Calu3 (cell line): ENCODE measurements around the gene SH2D3C. TPM values are rescaled to one million over a fixed set of nuclear protein-coding genes. Genes with fewer than 3 reads are reported as not detected.

Source experiments
- BruUV-seq: library from RNA; stranded (reverse); fragments of 400-500 nt; replicated peaks from 2 replicates; lab custom pipeline; 2021; lab: Mats Ljungman, UMichigan
- CTCF ChIA-PET: fragments of 300-600 bp; sonication (Branson Sonifier 250); formaldehyde crosslinking; loops from one replicate; lab custom pipeline; 2022; ENCODE audit warnings: antibody characterized with exemption; lab: Charles Lee
- DNase-seq: peaks from one replicate; pipeline ENCODE4 v3.0.0; 2022
- H3K27ac Mint-ChIP-seq: one replicate; pipeline ENCODE4 v1.8.0; 2022; ENCODE audit warnings: mixed read lengths; ENCODE audit not compliant: unreplicated experiment
- H3K27me3 Mint-ChIP-seq: one replicate; pipeline ENCODE4 v1.8.0; 2022; ENCODE audit warnings: mixed read lengths; ENCODE audit not compliant: unreplicated experiment
- H3K36me3 Mint-ChIP-seq: one replicate; pipeline ENCODE4 v1.8.0; 2022; ENCODE audit warnings: mild to moderate bottlenecking, moderate library complexity, mixed read lengths; ENCODE audit not compliant: insufficient read depth, unreplicated experiment
- H3K4me1 Mint-ChIP-seq: one replicate; pipeline ENCODE4 v1.8.0; 2022; ENCODE audit warnings: mild to moderate bottlenecking, low read depth, mixed read lengths; ENCODE audit not compliant: unreplicated experiment
- H3K4me3 Mint-ChIP-seq: one replicate; pipeline ENCODE4 v1.8.0; 2022; ENCODE audit warnings: mild to moderate bottlenecking, low read depth, moderate library complexity, mixed read lengths; ENCODE audit not compliant: unreplicated experiment
- H3K9me3 Mint-ChIP-seq: one replicate; pipeline ENCODE4 v1.8.0; 2022; ENCODE audit warnings: low read depth, mixed read lengths; ENCODE audit not compliant: unreplicated experiment
- intact Hi-C: fragments of 100-400 bp; cut with micrococcal nuclease; formaldehyde crosslinking; loops from one replicate; pipeline ENCODE4 v1.10.0; 2022; ENCODE audit not compliant: unreplicated experiment
- total RNA-seq: library from RNA; stranded (reverse); gene quantifications from 2 replicates; pipeline ENCODE4 v1.2.3, GENCODE V29; 2022
- TF ChIP-seq, protein P1 (sequence below): fragments of 200-600 bp; IDR thresholded peaks from one replicate; pipeline ENCODE4 v1.8.0; 2022; ENCODE audit warnings: antibody characterized with exemption; ENCODE audit not compliant: unreplicated experiment

The SH2D3C gene
- total RNA-seq, 1 experiment from 2014 or later, result not detected

DNA sequence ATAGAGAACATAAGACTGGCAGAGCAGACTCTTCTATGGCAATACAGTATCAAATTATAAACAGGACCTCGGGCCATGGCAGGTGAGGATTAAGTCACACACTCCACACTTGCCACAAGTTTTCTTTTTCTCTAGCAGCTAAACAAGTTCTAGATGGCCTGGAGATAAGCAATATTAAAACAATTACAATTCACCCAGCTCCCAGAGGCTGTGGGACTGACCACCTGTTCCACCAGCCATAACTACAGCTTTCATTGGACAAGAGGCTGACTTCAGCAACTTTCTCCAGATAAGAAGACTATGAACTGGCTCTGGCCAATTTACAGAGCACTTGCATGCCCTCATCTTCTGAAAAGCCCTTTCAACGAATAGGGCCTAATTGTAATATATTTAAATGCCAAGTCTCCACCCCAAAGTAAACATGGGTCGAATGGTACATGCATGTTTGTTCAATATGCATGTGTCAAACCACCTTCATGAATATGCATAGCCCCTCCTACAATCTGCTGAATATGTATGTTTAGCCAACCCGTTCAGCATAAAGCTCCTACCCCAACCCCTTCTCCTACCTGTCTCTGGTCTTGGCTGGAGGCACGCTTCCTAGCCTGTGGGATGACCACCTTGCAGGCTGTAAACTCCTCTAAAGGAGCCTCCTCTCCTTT is 77.7 kb downstream of the SH2D3C start:
- no peak overlapping the region for H3K27ac Mint-ChIP-seq
- intact Hi-C loops, result no loop called here
- no peak overlapping the region for H3K4me3 Mint-ChIP-seq
- CTCF ChIA-PET, result no interaction called here
- no TSS peak for BruUV-seq
- no peaks in the 10 kb centered on the region for H3K9me3 Mint-ChIP-seq
- DNase-seq, result no peak
- H3K27me3 Mint-ChIP-seq, result no peaks in the 10 kb centered on the region
- TF ChIP-seq, protein P1, sequence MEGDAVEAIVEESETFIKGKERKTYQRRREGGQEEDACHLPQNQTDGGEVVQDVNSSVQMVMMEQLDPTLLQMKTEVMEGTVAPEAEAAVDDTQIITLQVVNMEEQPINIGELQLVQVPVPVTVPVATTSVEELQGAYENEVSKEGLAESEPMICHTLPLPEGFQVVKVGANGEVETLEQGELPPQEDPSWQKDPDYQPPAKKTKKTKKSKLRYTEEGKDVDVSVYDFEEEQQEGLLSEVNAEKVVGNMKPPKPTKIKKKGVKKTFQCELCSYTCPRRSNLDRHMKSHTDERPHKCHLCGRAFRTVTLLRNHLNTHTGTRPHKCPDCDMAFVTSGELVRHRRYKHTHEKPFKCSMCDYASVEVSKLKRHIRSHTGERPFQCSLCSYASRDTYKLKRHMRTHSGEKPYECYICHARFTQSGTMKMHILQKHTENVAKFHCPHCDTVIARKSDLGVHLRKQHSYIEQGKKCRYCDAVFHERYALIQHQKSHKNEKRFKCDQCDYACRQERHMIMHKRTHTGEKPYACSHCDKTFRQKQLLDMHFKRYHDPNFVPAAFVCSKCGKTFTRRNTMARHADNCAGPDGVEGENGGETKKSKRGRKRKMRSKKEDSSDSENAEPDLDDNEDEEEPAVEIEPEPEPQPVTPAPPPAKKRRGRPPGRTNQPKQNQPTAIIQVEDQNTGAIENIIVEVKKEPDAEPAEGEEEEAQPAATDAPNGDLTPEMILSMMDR, result no peak
- peaks cover 18% of the 10 kb centered on the region for H3K36me3 Mint-ChIP-seq
- H3K4me1 Mint-ChIP-seq, result no peaks in the 10 kb centered on the region

DNA sequence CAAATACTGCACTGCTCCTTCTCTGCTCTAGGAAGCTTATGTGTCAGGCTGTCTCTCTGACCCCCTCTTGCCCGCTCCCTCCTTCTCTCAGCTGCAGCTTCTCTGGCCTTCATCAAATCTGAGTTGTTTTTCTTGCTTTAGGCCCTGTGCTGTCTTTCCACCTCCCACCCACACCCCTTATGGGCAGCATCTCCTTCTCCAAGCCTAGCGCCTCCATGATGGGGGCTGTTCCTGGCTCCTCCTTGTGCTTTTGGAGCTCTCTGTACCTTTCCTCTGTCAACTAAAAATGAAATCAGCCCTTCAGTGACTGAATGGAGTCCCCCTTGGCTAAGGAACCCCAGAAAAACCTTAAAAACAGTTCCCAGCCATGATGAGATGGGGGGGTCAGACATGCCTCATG is 78.3 kb downstream of the SH2D3C start:
- no TSS peak for BruUV-seq
- Mint-ChIP-seq H3K4me3 (no peak overlapping the region), H3K4me1 (peaks cover 4% of the 10 kb centered on the region), H3K36me3 (peaks cover 18% of the 10 kb centered on the region), H3K27ac (no peak overlapping the region), H3K27me3 (no peaks in the 10 kb centered on the region), H3K9me3 (no peaks in the 10 kb centered on the region)
- intact Hi-C loops, result no loop called here
- CTCF ChIA-PET, result no interaction called here
- no peak for DNase-seq
- TF ChIP-seq, protein P1, result no peak

DNA sequence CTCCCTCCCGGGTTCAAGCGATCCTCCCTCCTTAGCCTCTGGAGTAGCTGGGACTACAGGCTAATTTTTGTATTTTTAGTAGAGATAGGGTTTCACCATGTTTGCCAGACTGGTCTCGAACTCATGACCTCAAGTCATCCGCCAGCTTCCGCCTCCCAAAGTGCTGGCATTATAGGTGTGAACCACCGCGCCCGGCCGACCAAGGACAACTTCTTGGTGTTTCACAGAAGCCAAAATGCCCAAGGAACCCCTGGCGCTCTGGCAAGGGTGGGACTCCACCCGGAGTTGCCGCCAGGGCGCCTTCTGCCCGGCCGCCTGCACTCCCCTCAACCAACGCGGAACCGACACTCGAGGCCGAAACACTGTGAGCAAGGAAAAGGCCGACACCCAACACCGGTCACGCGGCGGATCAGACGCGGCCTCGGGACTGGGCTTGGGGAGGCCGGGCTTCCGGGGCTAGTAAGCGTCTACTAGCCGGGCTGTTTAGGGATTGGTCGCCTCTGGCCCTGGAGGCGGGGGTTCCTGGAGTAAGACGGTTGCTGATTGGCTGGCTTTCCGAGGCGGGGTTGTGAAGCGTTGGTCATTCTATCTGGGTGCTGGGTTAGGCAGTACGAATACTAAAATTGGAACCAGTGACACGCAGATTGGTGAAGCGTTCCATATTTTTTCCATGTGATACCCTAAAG is 79.3 kb downstream of the SH2D3C start:
- CTCF ChIA-PET, result interaction anchor here (0.5 kb wide), 1 partner anchor 107 kb away, joined by 3 read pairs; no protein-coding TSS in a partner anchor
- intact Hi-C loops, result no loop called here
- TF ChIP-seq, protein P1, result no peak
- peak; percentile 93 for DNase-seq
- Mint-ChIP-seq H3K4me3 (peak overlapping the region; percentile 65), H3K27me3 (no peaks in the 10 kb centered on the region), H3K36me3 (peaks cover 18% of the 10 kb centered on the region), H3K27ac (peak overlapping the region; percentile 43), H3K9me3 (no peaks in the 10 kb centered on the region), H3K4me1 (peaks cover 9% of the 10 kb centered on the region)
- TSS peak; percentile 33 for BruUV-seq

DNA sequence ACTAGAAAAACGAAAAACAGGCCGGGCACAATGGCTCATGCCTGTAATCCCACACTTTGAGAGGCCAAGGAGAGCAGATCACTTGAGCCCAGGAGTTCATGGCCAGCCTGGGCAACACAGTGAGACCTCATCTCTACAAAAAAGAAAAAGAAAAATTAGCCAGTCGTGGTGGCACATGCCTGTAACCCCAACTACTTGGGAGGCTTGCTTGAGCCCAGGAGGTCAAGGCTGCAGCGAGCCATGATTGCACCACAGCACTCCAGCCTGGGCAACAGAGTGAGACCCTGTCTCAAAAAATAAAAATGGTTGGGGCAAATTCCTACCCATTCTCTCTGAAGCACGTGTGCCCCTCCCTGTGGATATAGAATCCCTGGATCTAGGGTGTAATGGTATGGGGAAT is 80.1 kb downstream of the SH2D3C start:
- Mint-ChIP-seq H3K4me1 (peaks cover 9% of the 10 kb centered on the region), H3K9me3 (no peaks in the 10 kb centered on the region), H3K36me3 (peaks cover 18% of the 10 kb centered on the region), H3K27ac (no peak overlapping the region), H3K4me3 (no peak overlapping the region), H3K27me3 (no peaks in the 10 kb centered on the region)
- no TSS peak for BruUV-seq
- intact Hi-C loops, result no loop called here
- DNase-seq, result no peak
- TF ChIP-seq, protein P1, result no peak
- CTCF ChIA-PET, result no interaction called here
